Activated CD4-positive, alpha-beta memory T cell treated with anti-CD3 and anti-CD28 coated beads, Interleukin-2, amount 10 ng/mL, durations not matched to agents 7 days and 5 days (primary cell): ENCODE data around the gene HGF. TPM values are rescaled to one million over a fixed set of nuclear protein-coding genes. Genes with fewer than 3 reads are reported as not detected.

Experiments used
- CTCF ChIA-PET: fragments of 350-600 bp; sonication (Branson Sonifier 250); formaldehyde crosslinking; loops from one replicate; lab custom pipeline; 2021; ENCODE audit warnings: antibody characterized with exemption, inconsistent platforms; lab: Charles Lee
- POLR2A ChIA-PET: fragments of 350-600 bp; sonication (Branson Sonifier 250); formaldehyde crosslinking; loops from one replicate; lab custom pipeline; 2021; ENCODE audit warnings: antibody characterized with exemption; lab: Charles Lee
- DNase-seq: peaks from one replicate; pipeline ENCODE4 v3.0.0-alpha.2; 2020
- H3K27ac Mint-ChIP-seq: one replicate; pipeline ENCODE4 v1.8.0; 2021; ENCODE audit warnings: mild to moderate bottlenecking, mixed read lengths
- H3K27me3 Mint-ChIP-seq: one replicate; pipeline ENCODE4 v1.8.0; 2021; ENCODE audit warnings: mixed read lengths
- H3K36me3 Mint-ChIP-seq: one replicate; pipeline ENCODE4 v1.8.0; 2021; ENCODE audit warnings: low read depth, mixed read lengths
- H3K4me1 Mint-ChIP-seq: one replicate; pipeline ENCODE4 v1.8.0; 2021; ENCODE audit warnings: mixed read lengths
- H3K4me3 Mint-ChIP-seq: one replicate; pipeline ENCODE4 v1.8.0; 2021; ENCODE audit warnings: mild to moderate bottlenecking, mixed read lengths
- H3K9me3 Mint-ChIP-seq: one replicate; pipeline ENCODE4 v1.8.0; 2021; ENCODE audit warnings: mixed read lengths
- total RNA-seq, 2 experiments: library from RNA; stranded (reverse); gene quantifications; one replicate each; pipeline ENCODE4 v1.2.3, GENCODE V29; 2021

Gene HGF
- total RNA-seq, 2 experiments from 2014 or later, result not detected

DNA sequence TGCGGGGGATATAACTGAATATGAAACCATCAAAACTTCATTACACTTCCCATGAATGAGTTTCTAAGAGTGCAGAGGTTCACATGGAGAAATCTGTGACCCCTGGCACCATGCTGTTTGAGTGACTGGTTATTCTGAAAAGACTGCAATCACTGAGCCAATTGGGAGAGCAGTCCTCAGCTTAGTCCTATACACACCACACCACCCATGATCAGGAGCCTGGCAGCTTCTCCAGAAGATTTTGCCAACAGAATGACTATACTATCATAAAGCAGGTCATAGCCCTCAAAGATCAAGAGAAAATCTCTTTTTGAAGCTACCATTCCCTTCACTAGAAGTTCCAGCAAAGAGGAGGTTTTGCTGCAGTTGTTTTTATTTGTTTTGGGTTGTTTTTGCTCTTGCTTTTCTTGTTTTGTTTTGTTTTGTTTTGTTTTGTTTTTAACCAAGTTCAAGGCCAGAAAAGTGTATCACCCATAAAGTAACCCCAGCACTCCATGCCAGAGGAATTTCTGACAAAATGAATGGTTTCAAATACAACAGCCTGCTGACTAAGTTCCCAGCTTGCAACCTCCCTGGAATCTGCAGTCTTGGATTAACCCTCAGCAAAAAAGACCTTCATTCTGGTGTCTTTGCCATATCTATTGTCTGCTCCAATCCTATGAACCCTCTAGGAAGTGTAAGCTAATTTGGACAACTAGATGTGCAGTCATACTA is 19.7 kb upstream of the HGF start:
- H3K36me3 Mint-ChIP-seq, result no peaks in the 10 kb centered on the region
- POLR2A ChIA-PET, result no interaction called here
- no peak overlapping the region for H3K27ac Mint-ChIP-seq
- no peaks in the 10 kb centered on the region for H3K4me1 Mint-ChIP-seq
- no peaks in the 10 kb centered on the region for H3K27me3 Mint-ChIP-seq
- H3K9me3 Mint-ChIP-seq, result peaks cover 4% of the 10 kb centered on the region
- no peak overlapping the region for H3K4me3 Mint-ChIP-seq
- no peak for DNase-seq
- CTCF ChIA-PET, result no interaction called here

DNA sequence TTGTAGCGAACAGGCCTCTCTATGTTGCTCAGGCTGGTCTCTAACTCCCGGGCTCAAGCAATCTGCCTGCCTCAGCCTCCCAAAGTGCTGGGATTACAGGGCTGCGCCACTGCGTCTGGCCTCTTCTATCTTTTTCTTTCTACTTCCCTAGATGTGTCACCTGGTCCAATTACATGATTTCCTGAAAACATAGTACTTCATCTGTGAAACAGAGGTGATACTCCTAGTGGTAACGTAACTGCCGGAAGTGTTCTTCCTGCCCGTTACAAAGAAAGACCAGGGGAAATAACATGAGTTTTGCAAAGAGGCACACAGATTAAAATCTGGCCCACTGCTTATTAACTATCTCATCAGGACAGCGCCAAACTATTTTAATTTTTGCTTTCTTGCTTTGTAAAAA is 18.4 kb upstream of the HGF start:
- H3K36me3 Mint-ChIP-seq, result no peaks in the 10 kb centered on the region
- H3K4me1 Mint-ChIP-seq, result no peaks in the 10 kb centered on the region
- no peaks in the 10 kb centered on the region for H3K27me3 Mint-ChIP-seq
- peaks cover 4% of the 10 kb centered on the region for H3K9me3 Mint-ChIP-seq
- POLR2A ChIA-PET, result no interaction called here
- CTCF ChIA-PET, result no interaction called here
- no peak for DNase-seq
- H3K27ac Mint-ChIP-seq, result no peak overlapping the region
- H3K4me3 Mint-ChIP-seq, result no peak overlapping the region

DNA sequence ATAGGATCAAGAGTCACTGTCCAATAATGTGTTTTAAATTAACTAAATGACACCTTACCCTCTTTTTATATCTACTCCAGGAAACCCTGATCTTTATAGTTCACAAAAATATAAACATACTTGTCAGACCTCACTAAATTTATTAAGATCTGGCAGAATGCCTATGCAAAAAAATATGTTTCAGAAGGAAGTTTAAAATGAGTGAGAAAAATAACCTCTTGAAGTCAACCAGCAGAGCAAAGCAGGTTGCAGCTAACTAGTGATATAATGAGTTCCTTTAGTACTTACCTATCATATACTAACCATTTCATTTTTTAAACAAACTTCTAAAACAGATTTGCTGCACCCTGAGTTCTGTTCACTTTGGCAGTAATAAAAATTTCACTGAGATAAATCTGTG is 14.0 kb upstream of the HGF start:
- ChIA-PET CTCF (no interaction called here), POLR2A (no interaction called here)
- Mint-ChIP-seq H3K27ac (no peak overlapping the region), H3K4me1 (no peaks in the 10 kb centered on the region), H3K9me3 (no peaks in the 10 kb centered on the region), H3K36me3 (no peaks in the 10 kb centered on the region), H3K27me3 (no peaks in the 10 kb centered on the region), H3K4me3 (no peak overlapping the region)
- DNase-seq, result no peak

DNA sequence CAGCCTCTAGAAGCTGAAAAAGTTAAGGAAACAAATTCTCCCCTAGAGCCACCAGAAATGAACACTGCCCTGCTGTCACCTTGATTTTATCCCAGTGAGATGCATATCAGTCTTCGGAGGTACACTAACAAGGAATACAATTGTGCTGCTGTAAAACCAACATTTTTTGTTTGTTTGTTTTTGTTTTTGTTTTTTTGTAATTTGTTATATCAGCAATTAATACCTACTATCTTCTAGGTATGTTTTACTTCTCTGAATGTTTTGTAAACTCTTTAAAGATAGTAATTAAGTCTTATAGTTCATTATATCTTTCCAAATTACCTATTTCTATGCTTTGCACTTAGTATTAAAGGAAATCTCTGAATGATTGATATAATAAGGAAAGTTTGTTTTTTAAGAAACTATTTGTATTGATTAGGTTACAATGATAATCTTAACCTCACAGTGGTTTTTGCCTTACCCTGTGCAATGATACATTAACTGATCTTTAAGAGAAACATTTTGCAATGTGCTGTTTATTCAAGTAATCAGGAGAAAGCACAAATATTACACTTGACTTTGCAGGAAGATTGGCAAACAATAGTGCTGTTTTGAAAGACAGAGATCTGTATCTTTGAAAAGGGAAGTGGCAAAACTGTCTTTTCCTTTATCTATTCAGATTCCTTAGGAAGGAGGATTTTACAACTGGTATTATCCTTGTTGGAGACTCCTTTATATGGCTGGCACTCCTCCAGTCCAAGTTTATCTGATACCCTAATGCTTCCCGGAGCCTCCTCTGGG is 11.3 kb upstream of the HGF start:
- Mint-ChIP-seq H3K9me3 (no peaks in the 10 kb centered on the region), H3K27me3 (no peaks in the 10 kb centered on the region), H3K4me1 (no peaks in the 10 kb centered on the region), H3K27ac (no peak overlapping the region), H3K36me3 (no peaks in the 10 kb centered on the region), H3K4me3 (no peak overlapping the region)
- ChIA-PET POLR2A (no interaction called here), CTCF (no interaction called here)
- DNase-seq, result no peak

DNA sequence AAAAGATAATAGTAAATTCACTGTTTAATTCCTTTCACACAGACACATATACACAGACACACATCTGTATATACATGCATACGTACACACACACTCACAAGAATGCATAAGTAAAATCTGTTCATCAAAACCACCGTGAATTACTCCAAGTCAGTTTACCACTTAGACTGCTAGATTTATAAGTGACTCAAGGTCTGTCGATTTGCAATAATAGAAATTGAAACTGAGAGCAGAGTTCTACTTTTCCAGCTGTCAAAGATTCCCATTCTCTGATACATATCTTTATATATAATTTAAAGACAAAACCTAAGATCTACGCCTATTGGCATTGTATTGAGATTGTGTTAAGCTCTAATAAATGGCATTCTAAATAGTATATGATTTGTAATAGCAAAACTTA is 9.9 kb upstream of the HGF start:
- Mint-ChIP-seq H3K4me3 (no peak overlapping the region), H3K27ac (no peak overlapping the region), H3K27me3 (no peaks in the 10 kb centered on the region), H3K9me3 (no peaks in the 10 kb centered on the region), H3K4me1 (no peaks in the 10 kb centered on the region), H3K36me3 (no peaks in the 10 kb centered on the region)
- ChIA-PET CTCF (no interaction called here), POLR2A (no interaction called here)
- no peak for DNase-seq

DNA sequence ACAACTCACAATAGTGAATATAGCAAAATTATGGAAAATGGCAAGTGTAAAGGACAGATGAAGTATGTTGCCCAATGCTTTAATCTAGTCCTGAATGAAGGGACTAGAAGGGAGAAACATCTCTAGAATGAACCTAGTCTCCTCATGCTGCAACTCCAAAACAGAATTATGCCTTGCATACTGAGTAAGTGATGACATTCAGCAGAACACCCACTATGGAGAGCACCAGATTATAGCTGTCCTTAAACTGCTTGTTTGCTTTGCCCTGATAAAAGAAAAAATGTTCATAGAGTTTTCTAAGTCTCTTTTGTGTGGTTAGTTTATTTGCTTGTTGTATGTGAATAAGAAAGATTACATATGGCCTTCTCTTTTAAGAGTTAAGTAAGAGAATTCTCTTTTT is 7.8 kb upstream of the HGF start:
- POLR2A ChIA-PET, result no interaction called here
- CTCF ChIA-PET, result no interaction called here

DNA sequence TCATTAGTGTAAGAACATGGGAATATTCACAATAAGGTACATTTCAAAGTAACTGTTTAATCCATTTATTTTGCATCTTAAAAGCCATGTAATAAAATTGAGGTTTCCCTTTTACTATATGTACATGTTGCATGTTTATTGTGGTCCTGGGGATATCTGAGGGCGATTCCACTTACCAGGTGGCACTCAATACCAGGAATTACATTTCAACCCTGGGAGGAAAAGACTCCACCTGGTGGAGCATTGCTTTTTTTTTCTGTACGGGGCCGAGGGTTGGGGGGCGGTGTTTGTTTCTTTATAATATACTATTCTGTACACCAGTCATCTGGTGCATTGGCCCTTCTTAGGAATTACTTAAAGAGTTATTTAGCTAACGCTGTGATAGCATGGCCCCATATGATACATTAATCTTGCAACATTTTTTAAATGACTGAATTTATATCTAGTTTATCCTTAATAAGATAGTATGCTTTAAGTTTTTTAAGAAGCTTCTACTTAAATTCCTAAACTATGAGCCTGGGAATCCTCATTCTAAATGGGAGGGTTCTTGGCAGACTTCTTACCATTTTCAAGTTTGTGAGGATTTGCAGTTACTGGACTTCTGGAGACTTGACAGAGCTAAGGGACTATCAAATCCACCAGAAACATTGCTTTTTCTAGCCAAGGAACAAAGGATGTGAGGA is 7.2 kb upstream of the HGF start:
- no peaks in the 10 kb centered on the region for H3K36me3 Mint-ChIP-seq
- no peaks in the 10 kb centered on the region for H3K27me3 Mint-ChIP-seq
- ChIA-PET POLR2A (no interaction called here), CTCF (no interaction called here)
- H3K4me3 Mint-ChIP-seq, result no peak overlapping the region
- no peaks in the 10 kb centered on the region for H3K9me3 Mint-ChIP-seq
- H3K27ac Mint-ChIP-seq, result no peak overlapping the region
- no peaks in the 10 kb centered on the region for H3K4me1 Mint-ChIP-seq
- no peak for DNase-seq

More for the DNA sequence above, 7.8 kb upstream of the HGF start:
- no peak overlapping the region for H3K4me3 Mint-ChIP-seq
- no peak for DNase-seq
- no peak overlapping the region for H3K27ac Mint-ChIP-seq
- H3K4me1 Mint-ChIP-seq, result no peaks in the 10 kb centered on the region
- H3K9me3 Mint-ChIP-seq, result no peaks in the 10 kb centered on the region
- H3K27me3 Mint-ChIP-seq, result no peaks in the 10 kb centered on the region
- H3K36me3 Mint-ChIP-seq, result no peaks in the 10 kb centered on the region

DNA sequence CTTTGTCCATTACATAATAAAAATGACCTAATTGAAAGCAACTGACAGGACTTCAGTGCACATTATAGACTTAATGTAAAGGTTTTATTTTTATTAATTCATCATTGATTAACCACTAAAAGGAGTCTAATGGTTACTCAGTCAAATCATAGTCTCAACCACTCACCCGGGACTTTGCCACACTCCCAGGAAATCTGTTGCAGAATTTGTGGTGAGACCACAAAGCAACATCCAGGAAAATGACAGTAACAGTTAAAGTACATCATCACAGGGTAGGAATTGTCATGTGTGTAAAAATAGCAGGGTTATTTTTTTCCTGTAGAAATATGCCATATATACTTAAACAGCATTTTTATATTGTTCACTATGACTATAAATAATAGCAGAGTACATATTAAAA is 6.3 kb upstream of the HGF start:
- no peak for DNase-seq
- CTCF ChIA-PET, result no interaction called here
- H3K27me3 Mint-ChIP-seq, result no peaks in the 10 kb centered on the region
- no peaks in the 10 kb centered on the region for H3K9me3 Mint-ChIP-seq
- H3K4me3 Mint-ChIP-seq, result no peak overlapping the region
- H3K27ac Mint-ChIP-seq, result no peak overlapping the region
- H3K4me1 Mint-ChIP-seq, result no peaks in the 10 kb centered on the region
- H3K36me3 Mint-ChIP-seq, result no peaks in the 10 kb centered on the region
- POLR2A ChIA-PET, result no interaction called here

DNA sequence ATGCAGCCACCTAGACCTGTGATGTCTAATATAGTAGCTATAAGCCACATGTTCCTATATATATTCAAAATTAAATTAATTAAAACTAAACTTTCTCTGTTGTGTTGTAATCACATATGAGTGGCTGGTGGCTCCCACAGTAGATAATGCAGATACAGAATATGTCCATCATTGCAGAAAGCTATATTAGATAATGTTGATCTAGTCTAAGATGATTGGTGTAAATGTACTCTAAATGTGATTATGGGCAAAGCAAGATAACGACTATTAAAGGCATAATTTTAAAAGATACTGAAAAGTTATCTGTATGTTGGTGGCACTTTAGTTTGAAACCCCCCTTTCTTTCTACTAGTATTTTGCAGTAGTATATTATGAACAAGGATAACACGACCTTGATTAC is 5.7 kb upstream of the HGF start:
- no peaks in the 10 kb centered on the region for H3K36me3 Mint-ChIP-seq
- DNase-seq, result no peak
- H3K9me3 Mint-ChIP-seq, result no peaks in the 10 kb centered on the region
- ChIA-PET POLR2A (no interaction called here), CTCF (no interaction called here)
- no peak overlapping the region for H3K4me3 Mint-ChIP-seq
- H3K27ac Mint-ChIP-seq, result no peak overlapping the region
- H3K27me3 Mint-ChIP-seq, result no peaks in the 10 kb centered on the region
- H3K4me1 Mint-ChIP-seq, result no peaks in the 10 kb centered on the region

DNA sequence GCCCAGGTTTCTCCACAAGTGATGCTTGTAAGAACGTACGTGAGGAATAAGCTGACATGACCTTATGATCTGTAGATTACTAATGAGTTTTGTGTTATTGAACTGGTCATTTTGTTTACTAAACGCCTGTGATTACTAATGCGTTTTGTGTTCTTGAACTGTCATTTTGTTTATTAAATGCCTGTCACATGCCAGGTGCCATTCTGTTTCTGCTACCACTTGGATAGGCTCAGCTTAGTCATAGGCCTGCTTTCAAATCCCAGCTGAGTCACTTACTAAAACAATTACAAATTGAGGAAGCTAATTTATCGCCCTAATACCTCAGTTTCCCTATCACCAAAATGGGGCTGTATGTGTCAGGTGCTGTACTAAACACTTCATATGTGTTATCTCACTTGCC is 4.7 kb upstream of the HGF start:
- DNase-seq, result no peak
- Mint-ChIP-seq H3K9me3 (no peaks in the 10 kb centered on the region), H3K4me3 (no peak overlapping the region), H3K4me1 (no peaks in the 10 kb centered on the region), H3K36me3 (no peaks in the 10 kb centered on the region), H3K27me3 (no peaks in the 10 kb centered on the region), H3K27ac (no peak overlapping the region)
- CTCF ChIA-PET, result no interaction called here
- POLR2A ChIA-PET, result no interaction called here

DNA sequence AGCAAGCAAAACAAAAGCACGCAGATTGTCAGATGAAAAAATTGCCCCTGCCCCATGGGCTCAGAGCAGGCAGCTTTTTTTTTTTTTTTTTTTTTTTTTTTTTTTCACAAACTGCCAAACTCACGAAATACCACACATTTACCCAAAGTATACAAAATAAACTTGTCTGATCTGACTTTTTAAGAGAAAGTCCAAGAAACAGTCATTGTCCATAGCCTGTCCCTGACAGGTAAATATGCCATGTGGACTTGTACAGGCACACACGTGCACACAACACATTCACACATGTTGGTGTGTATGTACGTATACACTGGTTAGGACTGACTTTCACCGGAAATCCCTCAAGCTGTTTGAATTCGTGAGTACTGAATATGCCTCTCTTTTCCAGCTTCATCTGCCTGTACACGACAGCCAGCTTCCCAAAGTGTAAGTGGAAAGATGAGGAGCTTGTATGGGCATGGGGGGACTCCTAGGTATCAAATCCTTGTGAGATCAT is 929 bp upstream of the HGF start:
- no peaks in the 10 kb centered on the region for H3K27me3 Mint-ChIP-seq
- no peak overlapping the region for H3K27ac Mint-ChIP-seq
- no peaks in the 10 kb centered on the region for H3K36me3 Mint-ChIP-seq
- H3K4me3 Mint-ChIP-seq, result no peak overlapping the region
- H3K9me3 Mint-ChIP-seq, result no peaks in the 10 kb centered on the region
- H3K4me1 Mint-ChIP-seq, result no peaks in the 10 kb centered on the region
- ChIA-PET POLR2A (no interaction called here), CTCF (no interaction called here)
- DNase-seq, result no peak

DNA sequence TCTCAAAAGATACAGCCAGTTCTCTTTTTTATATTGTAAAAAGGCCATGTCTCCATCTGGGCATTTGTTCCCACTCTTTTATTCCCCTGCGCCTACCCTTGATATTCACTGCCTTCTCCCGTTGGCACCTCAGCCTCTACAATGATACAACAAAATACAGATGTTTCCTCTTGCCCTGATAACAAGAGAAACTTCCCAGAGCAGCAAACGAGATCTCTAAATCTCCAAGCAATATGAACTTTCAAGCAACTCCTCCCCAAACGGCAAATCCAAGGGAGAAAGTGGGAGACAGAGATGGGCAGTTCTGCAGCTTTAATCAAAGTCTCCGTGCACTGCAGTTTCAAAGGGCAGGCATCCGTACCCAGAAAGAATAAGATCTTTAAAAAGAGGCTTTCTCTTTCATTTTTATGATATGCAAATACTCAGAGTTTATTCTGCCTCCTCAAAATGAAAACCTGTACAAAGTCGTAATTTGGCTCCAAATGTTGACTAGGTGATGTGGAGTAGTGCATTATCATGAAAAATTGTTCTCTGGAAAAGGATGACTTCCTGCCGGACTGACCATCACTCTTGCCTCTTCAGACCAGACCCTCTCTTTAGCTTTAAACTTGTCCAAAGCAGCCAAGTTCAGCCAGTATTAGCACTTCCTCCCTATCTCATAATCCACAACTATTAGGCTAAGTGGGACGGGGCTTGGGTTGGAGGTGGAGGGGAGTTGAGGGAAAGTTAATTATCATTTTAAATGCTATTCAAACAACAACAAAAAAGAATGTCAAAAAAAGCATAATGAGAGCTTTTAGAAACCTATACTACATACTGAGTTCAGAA is 682 bp downstream of the HGF start:
- Mint-ChIP-seq H3K9me3 (no peaks in the 10 kb centered on the region), H3K27me3 (no peaks in the 10 kb centered on the region), H3K27ac (no peak overlapping the region), H3K4me3 (no peak overlapping the region), H3K4me1 (no peaks in the 10 kb centered on the region), H3K36me3 (no peaks in the 10 kb centered on the region)
- DNase-seq, result no peak
- ChIA-PET POLR2A (no interaction called here), CTCF (no interaction called here)

DNA sequence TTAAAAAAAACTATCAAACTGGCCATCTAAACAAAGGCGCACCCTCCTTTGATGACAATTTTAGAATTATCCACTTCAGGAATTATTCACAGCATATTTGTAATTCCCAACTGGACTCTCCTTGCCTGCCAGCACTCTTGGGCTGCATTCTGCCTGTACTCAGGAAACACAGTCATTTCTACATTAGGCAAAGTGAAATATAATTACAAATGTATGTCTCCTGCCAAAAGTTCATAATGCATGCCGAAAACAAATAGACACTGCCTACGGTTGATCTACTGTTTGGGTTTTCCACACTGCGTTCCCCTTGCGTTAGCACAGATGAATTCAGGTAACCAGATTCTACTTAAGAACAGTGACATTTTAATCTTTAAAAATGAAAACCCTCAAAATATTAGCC is 1.9 kb downstream of the HGF start:
- CTCF ChIA-PET, result no interaction called here
- Mint-ChIP-seq H3K36me3 (no peaks in the 10 kb centered on the region), H3K27ac (no peak overlapping the region), H3K9me3 (peaks cover 3% of the 10 kb centered on the region), H3K4me3 (no peak overlapping the region), H3K4me1 (no peaks in the 10 kb centered on the region), H3K27me3 (no peaks in the 10 kb centered on the region)
- POLR2A ChIA-PET, result no interaction called here
- DNase-seq, result no peak
